SU-DHL-6 (cell line): ENCODE results near the gene ANAPC10.

Experiments
- EZH2phosphoT487 ChIP-seq: fragments of 200-600 bp; sonication (generic), shearing (Covaris generic); conservative IDR thresholded peaks from 2 replicates; pipeline ENCODE4 v1.6.1; 2018; ENCODE audit warnings: mild to moderate bottlenecking, antibody characterized with exemption, low read length, moderate library complexity, mixed read lengths
- TF ChIP-seq, protein P1 (sequence below): fragments of 200-600 bp; sonication (generic); IDR thresholded peaks from one replicate; pipeline ENCODE4 v1.5.1; 2017; ENCODE audit warnings: antibody characterized with exemption, mild to moderate bottlenecking, low read length, moderate library complexity; ENCODE audit not compliant: insufficient read depth, poor library complexity, severe bottlenecking

DNA sequence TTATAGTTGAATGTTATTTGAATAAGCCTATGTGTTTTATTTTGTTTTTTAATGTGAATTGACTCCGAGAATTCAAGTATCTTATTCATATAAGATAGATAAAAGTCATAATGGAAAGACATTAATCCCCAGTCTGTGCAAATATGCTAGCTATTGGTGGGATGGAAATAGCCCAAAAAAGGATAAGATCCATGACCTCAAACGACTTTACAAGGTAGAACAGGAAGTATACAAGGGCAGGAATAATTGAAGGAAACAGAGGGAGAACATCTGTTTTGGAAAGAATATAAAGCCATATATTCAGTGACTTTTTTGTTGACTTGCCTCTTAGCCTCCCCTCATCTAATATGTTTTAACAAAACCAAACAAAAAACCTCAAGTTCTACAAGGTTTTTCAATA, 9.1 kb upstream of the ANAPC10 start:
- TF ChIP-seq, protein P1, sequence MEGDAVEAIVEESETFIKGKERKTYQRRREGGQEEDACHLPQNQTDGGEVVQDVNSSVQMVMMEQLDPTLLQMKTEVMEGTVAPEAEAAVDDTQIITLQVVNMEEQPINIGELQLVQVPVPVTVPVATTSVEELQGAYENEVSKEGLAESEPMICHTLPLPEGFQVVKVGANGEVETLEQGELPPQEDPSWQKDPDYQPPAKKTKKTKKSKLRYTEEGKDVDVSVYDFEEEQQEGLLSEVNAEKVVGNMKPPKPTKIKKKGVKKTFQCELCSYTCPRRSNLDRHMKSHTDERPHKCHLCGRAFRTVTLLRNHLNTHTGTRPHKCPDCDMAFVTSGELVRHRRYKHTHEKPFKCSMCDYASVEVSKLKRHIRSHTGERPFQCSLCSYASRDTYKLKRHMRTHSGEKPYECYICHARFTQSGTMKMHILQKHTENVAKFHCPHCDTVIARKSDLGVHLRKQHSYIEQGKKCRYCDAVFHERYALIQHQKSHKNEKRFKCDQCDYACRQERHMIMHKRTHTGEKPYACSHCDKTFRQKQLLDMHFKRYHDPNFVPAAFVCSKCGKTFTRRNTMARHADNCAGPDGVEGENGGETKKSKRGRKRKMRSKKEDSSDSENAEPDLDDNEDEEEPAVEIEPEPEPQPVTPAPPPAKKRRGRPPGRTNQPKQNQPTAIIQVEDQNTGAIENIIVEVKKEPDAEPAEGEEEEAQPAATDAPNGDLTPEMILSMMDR: no peak
- no peak for TF ChIP-seq EZH2phosphoT487
